Measurements from ENCODE around the gene MSGN1. TPM values are rescaled to one million over a fixed set of nuclear protein-coding genes. Genes with fewer than 3 reads are reported as not detected.
A peak's percentile ranks its signal among the peaks of the same experiment; 100 is the strongest.

The MSGN1 gene
- total RNA-seq, 2 donors from 2014 or later, result not detected

DNA sequence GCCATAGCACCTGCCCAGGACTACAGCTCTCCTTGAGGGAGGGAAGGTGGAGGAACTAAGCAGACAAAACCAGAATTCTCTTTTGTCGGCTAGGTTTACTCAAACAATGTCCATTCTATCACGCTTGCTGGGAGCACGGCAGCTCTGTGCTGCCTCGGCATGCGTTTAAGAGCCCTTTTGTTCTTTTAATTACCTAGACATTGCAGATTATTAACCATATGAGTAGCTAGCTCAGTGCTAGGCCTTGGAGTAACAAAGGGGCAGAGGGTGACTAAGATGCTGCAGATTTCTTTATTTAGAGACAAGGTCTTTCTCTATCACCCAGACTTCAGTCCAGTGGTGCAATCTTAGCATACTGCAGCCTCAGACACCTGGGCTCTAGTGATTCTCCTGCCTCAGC, 11.1 kb downstream of the MSGN1 start:
- peak; percentile 43 for ATAC-seq
- TF ChIP-seq POLR2A (IDR thresholded peaks at IDR 0.05), result no peak
- TF ChIP-seq, protein P1, sequence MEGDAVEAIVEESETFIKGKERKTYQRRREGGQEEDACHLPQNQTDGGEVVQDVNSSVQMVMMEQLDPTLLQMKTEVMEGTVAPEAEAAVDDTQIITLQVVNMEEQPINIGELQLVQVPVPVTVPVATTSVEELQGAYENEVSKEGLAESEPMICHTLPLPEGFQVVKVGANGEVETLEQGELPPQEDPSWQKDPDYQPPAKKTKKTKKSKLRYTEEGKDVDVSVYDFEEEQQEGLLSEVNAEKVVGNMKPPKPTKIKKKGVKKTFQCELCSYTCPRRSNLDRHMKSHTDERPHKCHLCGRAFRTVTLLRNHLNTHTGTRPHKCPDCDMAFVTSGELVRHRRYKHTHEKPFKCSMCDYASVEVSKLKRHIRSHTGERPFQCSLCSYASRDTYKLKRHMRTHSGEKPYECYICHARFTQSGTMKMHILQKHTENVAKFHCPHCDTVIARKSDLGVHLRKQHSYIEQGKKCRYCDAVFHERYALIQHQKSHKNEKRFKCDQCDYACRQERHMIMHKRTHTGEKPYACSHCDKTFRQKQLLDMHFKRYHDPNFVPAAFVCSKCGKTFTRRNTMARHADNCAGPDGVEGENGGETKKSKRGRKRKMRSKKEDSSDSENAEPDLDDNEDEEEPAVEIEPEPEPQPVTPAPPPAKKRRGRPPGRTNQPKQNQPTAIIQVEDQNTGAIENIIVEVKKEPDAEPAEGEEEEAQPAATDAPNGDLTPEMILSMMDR (IDR thresholded peaks at IDR 0.05), result no peak
- WGBS, 2 donors, result 29 to 41% methylated on average over 5 of the region's 5 CpGs

GRCh38 chr2:17827785-17828184, 11.5 kb downstream of the MSGN1 start:
- Histone ChIP-seq H3K4me3 (no peak overlapping the region), H3K4me1 (peaks cover 8% of the 10 kb centered on the region), H3K27me3 (no peaks in the 10 kb centered on the region), H3K9me3 (no peaks in the 10 kb centered on the region), H3K27ac (peak overlapping the region in 1 of 4 donors; percentile 35), H3K36me3 (replicated peaks in 1 of 2; ENCODE audit: insufficient read depth in 1 of 2, low read depth in 2 of 2) (no peaks in the 10 kb centered on the region)
- 62 to 82% methylated on average over 2 of the region's 2 CpGs for WGBS, 2 donors
- intact Hi-C loops (cut with DNase I), result no loop called here
- DNase-seq (no peak), ATAC-seq (no peak)
- TF ChIP-seq POLR2A (IDR thresholded peaks at IDR 0.05), result no peak
- TF ChIP-seq, protein P1 (IDR thresholded peaks at IDR 0.05), result no peak

More for the DNA sequence above, 11.1 kb downstream of the MSGN1 start:
- no peak overlapping the region for H3K4me3 ChIP-seq
- DNase-seq, result no peak
- H3K36me3 ChIP-seq (replicated peaks in 1 of 2; ENCODE audit: insufficient read depth in 1 of 2, low read depth in 2 of 2), result no peaks in the 10 kb centered on the region
- peak overlapping the region in 2 of 4 donors; percentile 35 for H3K27ac ChIP-seq
- no peaks in the 10 kb centered on the region for H3K27me3 ChIP-seq
- no peaks in the 10 kb centered on the region for H3K9me3 ChIP-seq
- intact Hi-C loops (cut with DNase I), result no loop called here
- H3K4me1 ChIP-seq, result peaks cover 8% of the 10 kb centered on the region

DNA sequence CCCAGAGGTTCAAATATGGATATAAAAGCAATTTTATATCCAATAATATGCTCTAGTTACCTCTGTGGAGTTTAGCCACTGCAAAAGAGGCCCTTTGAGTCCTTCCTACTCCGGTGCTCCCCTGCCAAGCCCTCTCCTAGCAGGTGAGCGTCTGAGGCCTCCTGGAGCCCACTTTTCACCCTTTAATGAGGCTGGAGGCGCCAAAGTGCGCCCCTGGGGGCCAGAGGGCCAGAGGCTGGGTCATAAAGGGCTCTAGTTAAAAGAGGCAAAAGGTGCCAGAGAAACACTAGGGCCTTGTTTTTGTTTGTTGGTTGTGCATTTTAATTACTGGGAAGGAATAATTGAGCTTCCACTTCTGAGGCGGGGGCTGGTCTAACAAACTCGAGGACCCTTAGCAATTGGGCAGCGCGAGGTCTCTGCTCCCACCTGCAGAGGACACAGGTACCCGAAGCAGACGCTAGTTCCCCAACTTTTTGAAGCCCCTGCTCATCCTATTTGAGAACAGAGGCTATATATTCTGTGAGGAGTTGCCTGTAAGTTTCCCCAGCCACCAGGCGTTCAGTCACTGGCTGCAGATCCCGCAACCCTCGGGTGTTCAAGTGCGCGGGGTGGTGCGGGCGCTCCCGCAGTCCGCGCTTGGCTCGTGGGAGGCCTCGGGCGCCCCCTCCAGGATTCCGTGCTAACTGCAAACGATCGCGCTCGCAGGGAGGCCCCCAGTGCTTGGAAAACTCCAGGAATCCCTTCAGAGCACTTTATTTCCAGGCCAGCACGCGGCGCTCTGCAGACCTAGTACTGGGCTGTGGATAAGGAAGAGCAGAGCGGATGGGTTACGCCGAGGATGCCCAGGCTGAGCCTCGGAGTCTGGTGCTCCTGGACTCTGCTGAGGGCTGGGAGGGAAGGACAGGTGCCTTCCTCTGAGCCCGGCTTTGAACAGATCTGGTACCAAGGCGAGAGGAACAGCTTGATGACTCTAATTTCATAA, 14.1 kb downstream of the MSGN1 start:
- 13 to 21% methylated on average over 24 to 37 of the region's 37 CpGs for WGBS, 2 donors
- Histone ChIP-seq H3K9me3 (no peaks in the 10 kb centered on the region), H3K4me1 (peaks cover 8% of the 10 kb centered on the region), H3K27me3 (no peaks in the 10 kb centered on the region), H3K4me3 (no peak overlapping the region), H3K36me3 (replicated peaks in 1 of 2; ENCODE audit: insufficient read depth in 1 of 2, low read depth in 2 of 2) (no peaks in the 10 kb centered on the region), H3K27ac (no peak overlapping the region)
- peak; percentile 78 for ATAC-seq
- TF ChIP-seq POLR2A (IDR thresholded peaks at IDR 0.05), result no peak
- TF ChIP-seq, protein P1 (IDR thresholded peaks at IDR 0.05), result peak; percentile 56 to 75 (median 70)
- intact Hi-C loops (cut with DNase I), result no loop called here
- peak; percentile 52 to 74 (median 62) for DNase-seq

GRCh38 chr2:17835516-17835915, 19.3 kb downstream of the MSGN1 start:
- TF ChIP-seq, protein P1 (IDR thresholded peaks at IDR 0.05), result no peak
- no peak for TF ChIP-seq POLR2A (IDR thresholded peaks at IDR 0.05)
- H3K9me3 ChIP-seq, result no peaks in the 10 kb centered on the region
- H3K27me3 ChIP-seq, result no peaks in the 10 kb centered on the region
- no peak overlapping the region for H3K4me3 ChIP-seq
- no peak for ATAC-seq
- WGBS, 2 donors, result 25 to 51% methylated on average over 2 of the region's 2 CpGs
- no peaks in the 10 kb centered on the region for H3K36me3 ChIP-seq (replicated peaks in 1 of 2; ENCODE audit: insufficient read depth in 1 of 2, low read depth in 2 of 2)
- no peak overlapping the region for H3K27ac ChIP-seq
- peaks cover 6% of the 10 kb centered on the region for H3K4me1 ChIP-seq
- intact Hi-C loops (cut with DNase I), result no loop called here
- no peak for DNase-seq

All from body of pancreas (tissue), 4 donors.